Stimulated activated CD4-positive, alpha-beta T cell treated with anti-CD3 and anti-CD28 coated beads, TNF-alpha, amount 100 ng/mL, for 4 hours (primary cell): ENCODE results near the gene HES5.
A peak's percentile ranks its signal among the peaks of the same experiment; 100 is the strongest.

ENCODE experiments used
- DNase-seq, 3 experiments: peaks; one replicate each; pipeline ENCODE4 v3.0.0-alpha.2; 2020; ENCODE audit warnings: low read depth in 3 of 3

Gene HES5

DNA sequence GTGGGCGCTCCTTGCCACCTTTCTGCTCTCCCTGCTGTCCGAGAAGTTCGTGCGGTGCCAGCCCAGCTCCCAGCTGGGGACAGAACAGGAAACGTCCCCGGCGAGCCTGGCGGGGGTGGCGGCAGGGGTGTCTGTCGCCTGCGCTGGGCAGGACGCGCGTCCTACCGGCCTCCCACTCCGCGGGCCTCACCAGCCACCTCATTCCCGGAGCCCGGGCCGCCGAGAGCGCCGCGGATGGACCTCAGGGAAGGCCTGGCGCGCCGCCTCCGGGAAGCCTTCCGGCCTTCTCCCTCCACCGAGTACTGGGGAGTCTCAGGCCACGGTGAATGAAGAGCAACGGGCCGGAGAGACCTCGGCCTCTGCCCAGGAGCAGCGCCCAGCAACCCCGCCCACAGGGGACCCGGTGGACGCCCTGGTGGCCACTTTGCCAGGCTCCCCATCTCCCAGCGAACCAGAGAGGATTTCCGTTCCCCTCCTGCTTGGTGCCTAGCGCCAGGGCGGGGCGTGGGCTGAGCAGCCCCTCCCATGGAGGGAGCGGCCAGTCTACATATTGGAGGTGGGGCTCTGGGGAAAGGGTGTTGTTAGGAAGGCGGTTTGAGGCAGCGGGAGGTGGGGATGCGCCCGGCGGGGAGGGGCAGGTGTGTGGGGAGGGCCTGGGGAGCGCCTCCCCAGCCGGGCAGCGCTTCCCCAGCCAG is 16.6 kb upstream of the HES5 start:
- DNase-seq = peak; percentile 63 to 64 (median 63)

GRCh38 chr1:2545754-2546514 is 15.9 kb upstream of the HES5 start:
- peak; percentile 61 to 85 (median 84) for DNase-seq

DNA sequence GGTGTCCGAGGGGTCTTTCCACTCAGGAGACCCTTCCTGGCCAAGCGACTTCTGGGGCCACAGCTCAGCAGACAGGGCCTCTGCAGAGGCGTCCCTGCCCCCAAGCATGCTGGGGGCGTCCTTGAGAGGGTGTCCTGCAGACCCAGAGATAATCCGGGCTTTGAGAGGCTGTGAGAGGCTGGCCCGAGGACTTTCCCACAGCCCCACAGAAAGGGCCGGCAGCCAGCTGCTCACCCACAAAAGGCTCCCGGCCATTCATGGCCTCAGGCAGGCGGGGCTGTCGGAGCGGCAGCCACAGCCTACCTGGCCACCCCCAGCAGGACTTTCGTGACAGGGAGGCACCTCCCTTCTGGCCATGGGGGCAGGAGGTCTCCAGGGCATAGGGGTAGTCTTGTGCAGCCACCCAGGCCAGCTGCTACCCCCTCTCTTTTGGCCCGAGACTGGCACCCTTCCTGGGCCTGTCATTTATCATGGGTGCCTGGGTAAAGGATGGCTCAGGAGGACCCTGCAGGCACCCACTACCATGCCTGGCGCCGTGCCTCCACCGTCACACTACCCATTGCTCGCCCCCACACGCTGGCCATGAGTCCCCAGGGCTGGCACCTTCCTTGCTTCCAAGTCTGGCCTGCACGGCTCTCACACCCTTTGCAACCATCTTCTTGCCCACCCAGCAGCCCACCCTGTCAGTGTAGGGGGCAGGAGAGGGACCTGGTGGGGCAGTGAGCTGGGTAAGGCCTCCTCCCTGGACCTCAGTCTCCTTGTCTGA is 15.0 kb upstream of the HES5 start:
- no peak for DNase-seq

DNA sequence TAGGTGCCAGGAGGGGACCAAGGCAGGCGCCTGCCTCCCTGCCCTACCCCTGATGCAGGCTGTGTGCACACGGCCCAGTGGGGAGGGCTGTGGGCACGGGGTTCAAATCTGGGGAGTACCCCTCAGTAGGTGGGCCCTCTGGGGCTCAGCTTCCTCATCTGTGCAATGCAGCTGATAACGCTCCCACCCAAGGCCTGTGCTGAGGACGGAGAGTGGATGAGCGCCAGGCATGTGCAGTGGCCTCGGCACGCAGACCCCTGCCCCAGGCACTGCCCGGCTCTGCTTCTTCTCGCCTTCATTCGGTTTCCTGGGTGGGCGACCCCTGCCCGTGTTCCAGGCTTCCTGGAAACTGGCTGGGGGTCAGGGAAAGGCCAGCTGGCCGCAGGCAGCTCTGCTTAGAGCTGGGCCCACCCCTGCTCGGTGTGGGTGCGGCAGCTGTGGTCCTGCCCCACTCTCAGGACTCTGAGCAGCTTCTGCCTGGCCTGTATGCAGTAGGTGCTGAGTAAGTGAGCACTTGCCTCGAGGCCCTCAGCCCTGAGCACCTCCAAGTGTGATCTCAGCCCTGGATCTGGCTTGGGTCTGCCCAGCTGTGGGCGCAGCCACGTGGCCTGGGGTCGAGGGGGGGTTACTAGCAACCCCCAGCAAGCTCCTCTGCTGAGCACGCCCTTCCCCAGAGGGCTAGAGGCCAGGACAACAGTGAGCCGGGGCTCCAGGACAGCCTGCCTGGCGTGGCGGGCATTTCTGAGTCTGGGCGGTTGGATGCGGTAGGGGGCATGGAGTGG is 14.2 kb upstream of the HES5 start:
- no peak for DNase-seq

GRCh38 chr1:2543543-2544092 is 13.6 kb upstream of the HES5 start:
- no peak for DNase-seq

DNA sequence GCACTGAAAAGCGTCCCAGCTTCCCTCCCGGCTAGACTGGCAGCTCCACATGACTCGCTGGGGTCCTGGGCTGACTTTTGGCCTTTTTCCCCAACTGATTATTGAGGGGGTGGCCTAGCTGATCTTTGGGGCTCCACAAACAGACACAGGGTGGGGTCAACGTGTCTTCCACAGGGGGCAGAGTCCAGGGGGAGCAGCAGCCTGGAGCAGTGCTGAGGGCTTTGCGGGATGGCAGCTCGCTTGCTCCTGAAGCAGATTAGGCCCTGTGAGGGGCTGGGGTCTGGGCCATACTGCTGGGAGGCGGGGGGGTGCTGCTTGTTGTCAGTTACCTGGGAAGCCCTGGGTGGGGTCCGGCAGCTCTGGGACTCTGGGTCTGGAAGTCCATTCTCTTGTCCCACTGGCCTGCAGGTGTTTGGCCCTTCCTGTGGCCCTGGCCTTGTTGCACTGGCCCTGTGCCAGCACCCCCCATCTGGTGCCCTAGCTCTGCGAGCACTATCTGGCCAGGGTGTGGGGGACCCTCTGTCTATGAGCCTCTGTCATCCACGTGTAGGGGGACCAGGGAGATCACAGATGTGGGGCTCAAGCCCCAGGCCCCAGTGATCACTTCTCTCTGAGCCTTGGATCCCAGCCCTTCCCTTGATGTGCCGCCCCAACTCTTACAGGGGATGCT is 12.3 kb upstream of the HES5 start:
- DNase-seq = no peak

DNA sequence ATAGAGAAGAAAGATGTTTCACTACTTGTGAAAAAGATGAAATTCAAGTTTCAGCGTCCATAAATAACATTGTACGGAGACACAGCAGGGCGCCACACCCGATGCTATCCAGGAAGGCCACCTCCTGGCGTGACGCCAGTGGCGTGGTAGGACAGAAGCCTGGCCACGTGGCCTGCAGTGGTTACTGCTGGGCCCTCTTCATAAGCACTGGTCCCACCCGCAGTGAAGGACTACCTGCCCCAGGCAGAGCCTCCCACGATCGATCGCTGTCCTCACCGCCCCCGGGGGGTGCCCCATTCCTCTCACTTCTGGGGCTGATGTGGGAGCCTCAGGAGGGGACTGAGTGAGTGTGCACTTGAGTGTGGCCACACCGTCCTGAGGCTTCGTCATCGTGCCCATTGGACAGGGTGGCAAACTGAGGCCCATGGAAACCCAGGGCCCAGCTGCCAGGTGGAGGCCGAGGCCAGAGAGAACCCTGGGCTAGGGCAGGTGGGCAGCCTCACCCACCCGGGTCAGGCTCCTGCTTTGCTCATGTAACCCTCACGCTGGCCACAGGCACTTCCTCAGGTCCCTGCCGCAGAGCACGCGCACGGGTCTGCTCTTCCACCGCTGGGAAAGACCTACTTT is 11.7 kb upstream of the HES5 start:
- no peak for DNase-seq

DNA sequence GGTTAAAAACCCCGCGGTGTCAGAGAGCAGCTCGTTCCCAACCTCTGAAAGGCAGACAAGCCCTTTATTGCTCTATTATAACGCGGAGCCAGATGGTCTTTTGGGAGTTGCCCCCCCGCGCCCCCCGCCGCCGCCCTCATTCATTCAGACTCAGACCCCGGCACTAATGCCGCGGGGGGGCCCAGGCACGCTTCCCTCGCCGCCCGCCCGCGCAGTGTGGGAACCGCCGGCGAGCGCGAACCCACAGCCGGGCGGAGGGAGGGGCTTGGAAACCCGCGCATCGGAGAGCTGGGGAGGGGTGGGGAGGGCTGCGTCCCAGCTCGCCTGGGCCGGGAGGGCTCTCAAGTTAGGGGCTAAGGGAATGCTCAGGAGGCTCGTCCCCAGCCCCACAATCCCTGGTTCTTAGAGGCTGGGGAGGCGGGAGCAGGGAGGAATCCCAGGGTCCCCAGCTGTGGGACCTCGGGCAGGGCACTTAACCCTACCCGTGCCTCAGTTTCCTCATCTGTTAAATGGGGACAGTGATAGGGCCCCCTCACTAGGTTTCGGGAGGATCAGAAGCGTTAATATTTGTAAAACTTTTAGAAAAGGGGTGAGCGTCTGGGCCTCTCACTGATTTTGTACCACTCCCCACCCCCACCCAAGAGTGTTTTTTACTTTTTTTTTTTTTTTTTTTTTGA is 10.9 kb upstream of the HES5 start:
- no peak for DNase-seq

DNA sequence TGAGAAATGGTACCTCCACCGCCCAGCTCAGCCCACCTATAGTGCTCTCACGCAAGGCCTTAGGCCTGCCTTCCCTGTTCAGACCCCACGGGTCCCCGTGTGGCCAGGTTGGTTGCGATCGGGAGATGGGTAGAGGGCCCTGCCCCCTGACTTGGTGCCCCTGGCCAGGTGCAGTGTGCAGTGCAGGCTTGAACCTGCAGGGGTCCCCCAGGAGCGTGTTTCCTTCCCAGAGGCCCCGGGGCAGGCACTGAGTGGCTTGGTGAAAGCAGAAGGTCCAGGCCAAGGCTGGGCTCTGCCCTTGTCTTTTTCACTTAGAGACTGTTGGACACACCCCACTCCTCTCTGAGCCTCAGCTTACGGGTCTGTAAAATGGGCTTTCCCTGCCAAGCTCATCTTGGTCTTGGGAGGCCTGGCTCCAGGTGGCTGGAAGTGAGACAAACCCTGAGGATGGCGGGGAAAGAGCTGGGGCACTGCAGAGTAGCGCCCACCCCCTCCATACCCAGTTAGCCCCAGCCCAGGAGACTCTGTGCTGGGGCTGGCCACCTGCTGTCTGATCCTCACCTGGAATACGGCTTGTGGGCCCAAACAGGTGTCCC is 9.3 kb upstream of the HES5 start:
- no peak for DNase-seq

GRCh38 chr1:2538872-2539271 is 8.8 kb upstream of the HES5 start:
- DNase-seq = no peak

DNA sequence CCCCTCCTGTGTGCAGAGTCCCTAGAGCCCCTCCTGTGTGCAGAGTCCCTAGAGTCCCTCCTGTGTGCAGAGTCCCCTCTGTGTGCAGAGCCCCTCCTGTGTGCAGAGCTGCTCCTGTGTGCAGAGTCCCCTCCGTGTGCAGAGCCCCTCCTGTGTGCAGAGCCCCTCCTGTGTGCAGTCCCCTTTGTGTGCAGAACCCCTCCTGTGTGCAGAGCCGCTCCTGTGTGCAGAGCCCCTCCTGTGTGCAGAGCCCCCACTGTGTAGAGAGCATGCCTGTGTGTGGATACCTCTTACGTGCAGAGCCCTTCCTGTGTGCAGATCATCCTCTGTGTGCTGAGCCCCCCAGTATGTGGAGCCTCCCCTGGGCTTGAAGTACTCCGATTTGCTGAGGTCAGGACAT is 8.3 kb upstream of the HES5 start:
- DNase-seq = no peak

GRCh38 chr1:2537784-2538115 is 7.7 kb upstream of the HES5 start:
- DNase-seq = no peak

DNA sequence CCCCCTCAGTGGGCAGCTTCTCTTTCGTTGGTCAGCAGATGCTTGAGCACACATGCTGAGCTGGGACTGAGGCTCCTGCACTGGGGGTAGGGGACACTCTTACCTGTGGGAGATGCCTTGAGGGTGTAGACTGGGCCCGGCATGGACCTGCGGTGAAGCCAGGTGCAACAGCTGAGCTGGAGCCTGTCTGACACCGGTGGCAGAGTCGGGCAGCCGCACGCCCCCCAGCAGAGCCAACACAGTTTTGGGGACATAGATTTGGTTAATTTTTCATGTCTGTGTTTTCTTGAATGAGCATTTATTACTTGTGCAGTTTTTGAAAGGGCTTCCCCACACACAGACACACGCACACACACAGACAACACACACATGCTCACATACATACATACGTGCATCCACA is 5.9 kb upstream of the HES5 start:
- no peak for DNase-seq

GRCh38 chr1:2535455-2535854 is 5.4 kb upstream of the HES5 start:
- no peak for DNase-seq

GRCh38 chr1:2534687-2535441 is 4.8 kb upstream of the HES5 start:
- no peak for DNase-seq

DNA sequence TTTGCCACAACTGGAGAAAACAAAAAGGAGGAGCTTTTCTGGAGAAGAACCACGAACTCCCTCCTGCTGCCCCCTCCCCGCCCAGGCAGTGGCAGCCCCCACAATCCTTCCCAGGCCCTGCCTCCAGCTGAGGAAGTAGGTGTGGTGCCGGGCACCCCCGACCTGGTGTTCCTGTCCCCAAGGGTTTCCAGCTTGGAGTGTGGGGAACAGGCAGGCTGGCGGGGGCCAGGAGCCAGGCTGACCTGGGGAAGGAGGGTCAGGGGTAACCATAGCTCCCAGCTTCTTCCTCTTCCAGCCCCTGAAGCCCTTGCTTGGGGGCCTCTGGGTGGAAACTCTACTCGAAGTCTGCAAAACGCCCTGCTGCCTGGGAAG is 4.2 kb upstream of the HES5 start:
- DNase-seq = no peak

- no peak for DNase-seq
Measured at GRCh38 chr1:2533365-2533764, 3.3 kb upstream of the HES5 start.

- no peak for DNase-seq
Measured at GRCh38 chr1:2532485-2533160, 2.6 kb upstream of the HES5 start.
